Fibroblast of lung (primary cell): Measurements from ENCODE around the gene VGLL4.

Source experiments
- EZH2 ChIP-seq: IDR thresholded peaks from 2 replicates; pipeline ENCODE4 v1.5.1; 2012; ENCODE audit warnings: low read length, control low read depth, mild to moderate bottlenecking; ENCODE audit errors: missing control alignments
- TF ChIP-seq, protein P1 (sequence below), 2 donors: IDR thresholded peaks in 1 of 2; conservative IDR thresholded peaks in 1 of 2; 1 replicate in 1 of 2; 2 replicates in 1 of 2; pipeline ENCODE4 v1.5.1; 2011 to 2012; ENCODE audit warnings: low read length in 2 of 2, control low read depth in 1 of 2, inconsistent platforms in 1 of 2, low read depth in 1 of 2, mild to moderate bottlenecking in 1 of 2

GRCh38 chr3:11690863-11691766, 47.4 kb upstream of the VGLL4 start:
- TF ChIP-seq, protein P1, sequence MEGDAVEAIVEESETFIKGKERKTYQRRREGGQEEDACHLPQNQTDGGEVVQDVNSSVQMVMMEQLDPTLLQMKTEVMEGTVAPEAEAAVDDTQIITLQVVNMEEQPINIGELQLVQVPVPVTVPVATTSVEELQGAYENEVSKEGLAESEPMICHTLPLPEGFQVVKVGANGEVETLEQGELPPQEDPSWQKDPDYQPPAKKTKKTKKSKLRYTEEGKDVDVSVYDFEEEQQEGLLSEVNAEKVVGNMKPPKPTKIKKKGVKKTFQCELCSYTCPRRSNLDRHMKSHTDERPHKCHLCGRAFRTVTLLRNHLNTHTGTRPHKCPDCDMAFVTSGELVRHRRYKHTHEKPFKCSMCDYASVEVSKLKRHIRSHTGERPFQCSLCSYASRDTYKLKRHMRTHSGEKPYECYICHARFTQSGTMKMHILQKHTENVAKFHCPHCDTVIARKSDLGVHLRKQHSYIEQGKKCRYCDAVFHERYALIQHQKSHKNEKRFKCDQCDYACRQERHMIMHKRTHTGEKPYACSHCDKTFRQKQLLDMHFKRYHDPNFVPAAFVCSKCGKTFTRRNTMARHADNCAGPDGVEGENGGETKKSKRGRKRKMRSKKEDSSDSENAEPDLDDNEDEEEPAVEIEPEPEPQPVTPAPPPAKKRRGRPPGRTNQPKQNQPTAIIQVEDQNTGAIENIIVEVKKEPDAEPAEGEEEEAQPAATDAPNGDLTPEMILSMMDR (conservative IDR thresholded peaks at IDR 0.05 in 1 of 2, IDR thresholded peaks at IDR 0.05 in 1 of 2; ENCODE audit: low read depth in 1 of 2, low read length in 2 of 2) = no peak
- no peak for TF ChIP-seq EZH2
